ENCODE data around the gene PAX9.

The PAX9 gene

GRCh38 chr14:36671149-36671548, 9.5 kb downstream of the PAX9 start:
- no peaks in the 10 kb centered on the region for H3K27me3 ChIP-seq (ENCODE audit: control insufficient read depth, low read length)
- no peaks in the 10 kb centered on the region for H3K9me3 ChIP-seq (ENCODE audit: control insufficient read depth, insufficient read depth, low read length)
- H3K4me3 ChIP-seq (ENCODE audit: low read length): no peak overlapping the region
- no peaks in the 10 kb centered on the region for H3K9me2 ChIP-seq (replicated peaks; ENCODE audit: control insufficient read depth, low read length)
- H3K36me3 ChIP-seq (ENCODE audit: control insufficient read depth, low read length): no peaks in the 10 kb centered on the region
- no peak overlapping the region for H3K27ac ChIP-seq (ENCODE audit: low read depth, low read length)
- no peaks in the 10 kb centered on the region for H3K4me1 ChIP-seq (ENCODE audit: control insufficient read depth, low read length)
- TF ChIP-seq CTCF (IDR thresholded peaks at IDR 0.05; ENCODE audit: low read depth, low read length, poor library complexity, severe bottlenecking) (no peak), EZH2phosphoT487 (IDR thresholded peaks at IDR 0.05; ENCODE audit: borderline replicate concordance, low read length) (no peak)
- H3F3A ChIP-seq (ENCODE audit: control insufficient read depth, insufficient read depth): no peaks in the 10 kb centered on the region
- H3K79me2 ChIP-seq (ENCODE audit: control insufficient read depth, low read length): no peaks in the 10 kb centered on the region
- no peak overlapping the region for H3K4me2 ChIP-seq (ENCODE audit: low read length)
- no peaks in the 10 kb centered on the region for H4K20me1 ChIP-seq (ENCODE audit: control insufficient read depth, insufficient read depth, low read depth, low read length)

GRCh38 chr14:36672095-36672494, 10.4 kb downstream of the PAX9 start:
- H3K4me3 ChIP-seq (ENCODE audit: low read length): no peak overlapping the region
- H3K79me2 ChIP-seq (ENCODE audit: control insufficient read depth, low read length): no peaks in the 10 kb centered on the region
- no peaks in the 10 kb centered on the region for H3K36me3 ChIP-seq (ENCODE audit: control insufficient read depth, low read length)
- H3K9me3 ChIP-seq (ENCODE audit: control insufficient read depth, insufficient read depth, low read length): no peaks in the 10 kb centered on the region
- H3K27me3 ChIP-seq (ENCODE audit: control insufficient read depth, low read length): no peaks in the 10 kb centered on the region
- H3K9me2 ChIP-seq (replicated peaks; ENCODE audit: control insufficient read depth, low read length): no peaks in the 10 kb centered on the region
- no peaks in the 10 kb centered on the region for H3K4me1 ChIP-seq (ENCODE audit: control insufficient read depth, low read length)
- no peak for TF ChIP-seq CTCF (IDR thresholded peaks at IDR 0.05; ENCODE audit: low read depth, low read length, poor library complexity, severe bottlenecking)
- no peak for TF ChIP-seq EZH2phosphoT487 (IDR thresholded peaks at IDR 0.05; ENCODE audit: borderline replicate concordance, low read length)
- no peaks in the 10 kb centered on the region for H4K20me1 ChIP-seq (ENCODE audit: control insufficient read depth, insufficient read depth, low read depth, low read length)
- H3K4me2 ChIP-seq (ENCODE audit: low read length): no peak overlapping the region
- H3K27ac ChIP-seq (ENCODE audit: low read depth, low read length): no peak overlapping the region
- H3F3A ChIP-seq (ENCODE audit: control insufficient read depth, insufficient read depth): no peaks in the 10 kb centered on the region

GRCh38 chr14:36674659-36675058, 13.0 kb downstream of the PAX9 start:
- Histone ChIP-seq H3K36me3 (ENCODE audit: control insufficient read depth, low read length) (no peaks in the 10 kb centered on the region), H3K27ac (ENCODE audit: low read depth, low read length) (no peak overlapping the region), H3F3A (ENCODE audit: control insufficient read depth, insufficient read depth) (no peaks in the 10 kb centered on the region), H4K20me1 (ENCODE audit: control insufficient read depth, insufficient read depth, low read depth, low read length) (no peaks in the 10 kb centered on the region), H3K27me3 (ENCODE audit: control insufficient read depth, low read length) (no peaks in the 10 kb centered on the region), H3K9me2 (replicated peaks; ENCODE audit: control insufficient read depth, low read length) (no peaks in the 10 kb centered on the region), H3K4me2 (ENCODE audit: low read length) (no peak overlapping the region), H3K79me2 (ENCODE audit: control insufficient read depth, low read length) (no peaks in the 10 kb centered on the region), H3K4me3 (ENCODE audit: low read length) (no peak overlapping the region), H3K4me1 (ENCODE audit: control insufficient read depth, low read length) (no peaks in the 10 kb centered on the region), H3K9me3 (ENCODE audit: control insufficient read depth, insufficient read depth, low read length) (no peaks in the 10 kb centered on the region)
- TF ChIP-seq CTCF (IDR thresholded peaks at IDR 0.05; ENCODE audit: low read depth, low read length, poor library complexity, severe bottlenecking) (no peak), EZH2phosphoT487 (IDR thresholded peaks at IDR 0.05; ENCODE audit: borderline replicate concordance, low read length) (no peak)

GRCh38 chr14:36675581-36675980, 13.9 kb downstream of the PAX9 start:
- Histone ChIP-seq H3K27ac (ENCODE audit: low read depth, low read length) (no peak overlapping the region), H3K9me3 (ENCODE audit: control insufficient read depth, insufficient read depth, low read length) (no peaks in the 10 kb centered on the region), H3K36me3 (ENCODE audit: control insufficient read depth, low read length) (no peaks in the 10 kb centered on the region), H4K20me1 (ENCODE audit: control insufficient read depth, insufficient read depth, low read depth, low read length) (no peaks in the 10 kb centered on the region), H3K4me3 (ENCODE audit: low read length) (no peak overlapping the region), H3F3A (ENCODE audit: control insufficient read depth, insufficient read depth) (no peaks in the 10 kb centered on the region), H3K4me2 (ENCODE audit: low read length) (no peak overlapping the region), H3K4me1 (ENCODE audit: control insufficient read depth, low read length) (no peaks in the 10 kb centered on the region), H3K27me3 (ENCODE audit: control insufficient read depth, low read length) (no peaks in the 10 kb centered on the region), H3K79me2 (ENCODE audit: control insufficient read depth, low read length) (no peaks in the 10 kb centered on the region), H3K9me2 (replicated peaks; ENCODE audit: control insufficient read depth, low read length) (no peaks in the 10 kb centered on the region)
- TF ChIP-seq EZH2phosphoT487 (IDR thresholded peaks at IDR 0.05; ENCODE audit: borderline replicate concordance, low read length) (no peak), CTCF (IDR thresholded peaks at IDR 0.05; ENCODE audit: low read depth, low read length, poor library complexity, severe bottlenecking) (no peak)

All from DOHH2 (cell line).